Panc1 (cell line): ENCODE measurements around the gene ADD1.

ENCODE experiments used
- SIN3A ChIP-seq: IDR thresholded peaks from 2 replicates; pipeline ENCODE4 v1.6.1; 2012; ENCODE audit warnings: low read depth, mild to moderate bottlenecking, low read length, moderate library complexity, borderline replicate concordance; ENCODE audit not compliant: insufficient read depth
- TF ChIP-seq, protein P1 (sequence below): fragments of 450-650 bp; IDR thresholded peaks from 2 replicates; pipeline ENCODE4 v1.5.1; 2017; ENCODE audit warnings: mild to moderate bottlenecking

- TF ChIP-seq, protein P1, sequence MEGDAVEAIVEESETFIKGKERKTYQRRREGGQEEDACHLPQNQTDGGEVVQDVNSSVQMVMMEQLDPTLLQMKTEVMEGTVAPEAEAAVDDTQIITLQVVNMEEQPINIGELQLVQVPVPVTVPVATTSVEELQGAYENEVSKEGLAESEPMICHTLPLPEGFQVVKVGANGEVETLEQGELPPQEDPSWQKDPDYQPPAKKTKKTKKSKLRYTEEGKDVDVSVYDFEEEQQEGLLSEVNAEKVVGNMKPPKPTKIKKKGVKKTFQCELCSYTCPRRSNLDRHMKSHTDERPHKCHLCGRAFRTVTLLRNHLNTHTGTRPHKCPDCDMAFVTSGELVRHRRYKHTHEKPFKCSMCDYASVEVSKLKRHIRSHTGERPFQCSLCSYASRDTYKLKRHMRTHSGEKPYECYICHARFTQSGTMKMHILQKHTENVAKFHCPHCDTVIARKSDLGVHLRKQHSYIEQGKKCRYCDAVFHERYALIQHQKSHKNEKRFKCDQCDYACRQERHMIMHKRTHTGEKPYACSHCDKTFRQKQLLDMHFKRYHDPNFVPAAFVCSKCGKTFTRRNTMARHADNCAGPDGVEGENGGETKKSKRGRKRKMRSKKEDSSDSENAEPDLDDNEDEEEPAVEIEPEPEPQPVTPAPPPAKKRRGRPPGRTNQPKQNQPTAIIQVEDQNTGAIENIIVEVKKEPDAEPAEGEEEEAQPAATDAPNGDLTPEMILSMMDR: no peak
- TF ChIP-seq SIN3A: no peak
Measured at GRCh38 chr4:2849267-2850152, 5.9 kb downstream of the ADD1 start.
